ENCODE results near the gene PSENEN.
"Not testable (repeated sequence)": the region's sequence is repeated elsewhere in the genome, so short reads cannot be mapped to it uniquely, and the experiment has no call there.

PSENEN gene

DNA sequence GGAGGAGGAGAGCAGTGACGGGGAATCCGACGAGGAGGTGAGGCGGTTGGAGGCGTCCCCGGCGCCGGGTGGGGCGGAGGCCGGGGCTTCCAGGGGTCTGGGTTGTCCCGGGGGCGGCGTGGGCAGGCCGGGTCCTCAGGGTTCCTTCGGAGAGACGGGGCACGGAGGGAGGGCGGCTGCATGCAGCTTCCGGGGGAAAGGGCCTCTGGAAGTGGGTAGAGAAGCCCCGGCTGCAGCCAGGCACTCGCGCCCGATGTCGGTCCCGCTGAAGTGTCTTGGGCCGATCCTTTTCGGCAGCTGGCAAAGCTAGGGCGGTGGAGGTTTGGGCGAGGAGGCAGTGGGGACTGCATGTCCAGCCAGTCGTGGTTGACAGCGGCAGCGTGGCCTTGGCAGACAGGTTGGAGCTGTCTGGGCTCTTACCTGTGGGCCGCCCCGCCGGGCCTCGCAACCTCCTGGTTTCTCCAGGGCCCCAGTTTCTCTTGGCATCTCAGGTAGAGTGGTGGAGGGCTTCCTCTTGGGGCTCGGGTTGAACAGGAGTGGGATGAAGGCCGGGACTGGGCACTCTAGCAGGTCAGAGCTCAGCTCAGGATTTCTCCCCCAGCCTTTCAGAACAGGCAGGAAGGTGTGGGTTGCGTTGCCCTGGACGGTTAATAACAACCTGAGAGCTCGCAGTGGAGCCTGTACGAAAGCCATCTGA is 27.0 kb upstream of the PSENEN start:
- DNase-seq (ENCODE audit: insufficient read length, low spot score) (no peak), FAIRE-seq (no peak)

DNA sequence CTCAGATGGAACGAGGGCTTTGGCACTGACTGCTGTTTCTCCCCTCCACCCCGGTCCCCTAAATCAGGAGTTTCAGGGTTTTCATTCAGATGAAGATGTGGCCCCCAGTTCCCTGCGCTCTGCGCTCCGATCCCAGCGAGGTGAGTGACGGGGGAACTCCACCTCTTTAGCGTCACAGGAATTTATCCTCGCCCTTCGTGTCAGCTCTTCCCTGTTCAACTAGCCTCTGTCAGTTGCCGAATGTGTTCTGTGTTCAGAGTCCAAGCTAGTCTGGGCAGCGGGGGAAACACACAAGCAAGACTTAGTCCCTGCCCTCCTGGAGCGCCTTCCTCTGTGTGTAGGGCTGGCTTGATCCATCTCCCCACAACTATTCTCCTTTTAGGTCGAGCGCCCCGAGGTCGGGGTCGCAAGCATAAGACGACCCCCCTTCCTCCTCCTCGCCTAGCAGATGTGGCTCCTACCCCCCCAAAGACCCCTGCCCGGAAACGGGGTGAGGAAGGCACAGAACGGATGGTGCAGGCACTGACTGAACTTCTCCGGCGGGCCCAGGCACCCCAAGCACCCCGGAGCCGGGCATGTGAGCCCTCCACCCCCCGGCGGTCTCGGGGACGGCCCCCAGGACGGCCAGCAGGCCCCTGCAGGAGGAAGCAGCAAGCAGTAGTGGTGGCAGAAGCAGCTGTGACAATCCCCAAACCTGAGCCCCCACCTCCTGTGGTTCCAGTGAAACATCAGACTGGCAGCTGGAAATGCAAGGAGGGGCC is 25.9 kb upstream of the PSENEN start:
- DNase-seq (ENCODE audit: insufficient read length, low spot score) (no peak), FAIRE-seq (no peak)

DNA sequence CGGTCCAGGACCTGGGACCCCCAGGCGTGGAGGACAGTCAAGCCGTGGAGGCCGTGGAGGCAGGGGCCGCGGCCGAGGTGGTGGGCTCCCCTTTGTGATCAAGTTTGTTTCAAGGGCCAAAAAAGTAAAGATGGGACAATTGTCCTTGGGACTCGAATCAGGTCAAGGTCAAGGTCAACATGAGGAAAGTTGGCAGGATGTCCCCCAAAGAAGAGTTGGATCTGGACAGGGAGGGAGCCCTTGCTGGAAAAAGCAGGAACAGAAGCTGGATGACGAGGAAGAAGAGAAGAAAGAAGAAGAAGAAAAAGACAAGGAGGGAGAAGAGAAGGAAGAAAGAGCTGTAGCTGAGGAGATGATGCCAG is 25.3 kb upstream of the PSENEN start:
- FAIRE-seq = no peak
- DNase-seq (ENCODE audit: insufficient read length, low spot score) = no peak

DNA sequence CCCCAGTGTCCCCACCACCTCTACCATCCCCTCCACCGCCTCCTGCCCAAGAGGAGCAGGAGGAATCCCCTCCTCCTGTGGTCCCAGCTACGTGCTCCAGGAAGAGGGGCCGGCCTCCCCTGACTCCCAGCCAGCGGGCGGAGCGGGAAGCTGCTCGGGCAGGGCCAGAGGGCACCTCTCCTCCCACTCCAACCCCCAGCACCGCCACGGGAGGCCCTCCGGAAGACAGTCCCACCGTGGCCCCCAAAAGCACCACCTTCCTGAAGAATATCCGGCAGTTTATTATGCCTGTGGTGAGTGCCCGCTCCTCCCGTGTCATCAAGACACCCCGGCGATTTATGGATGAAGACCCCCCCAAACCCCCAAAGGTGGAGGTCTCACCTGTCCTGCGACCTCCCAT is 24.8 kb upstream of the PSENEN start:
- FAIRE-seq (no peak), DNase-seq (ENCODE audit: insufficient read length, low spot score) (no peak)

DNA sequence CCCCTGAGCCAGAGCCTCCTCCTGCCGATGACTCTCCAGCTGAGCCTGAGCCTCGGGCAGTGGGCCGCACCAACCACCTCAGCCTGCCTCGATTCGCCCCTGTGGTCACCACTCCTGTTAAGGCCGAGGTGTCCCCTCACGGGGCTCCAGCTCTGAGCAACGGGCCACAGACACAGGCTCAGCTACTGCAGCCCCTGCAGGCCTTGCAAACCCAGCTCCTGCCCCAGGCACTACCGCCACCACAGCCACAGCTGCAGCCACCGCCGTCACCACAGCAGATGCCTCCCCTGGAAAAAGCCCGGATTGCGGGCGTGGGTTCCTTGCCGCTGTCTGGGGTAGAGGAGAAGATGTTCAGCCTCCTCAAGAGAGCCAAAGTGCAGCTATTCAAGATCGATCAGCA is 24.1 kb upstream of the PSENEN start:
- no peak for FAIRE-seq
- no peak for DNase-seq (ENCODE audit: insufficient read length, low spot score)

DNA sequence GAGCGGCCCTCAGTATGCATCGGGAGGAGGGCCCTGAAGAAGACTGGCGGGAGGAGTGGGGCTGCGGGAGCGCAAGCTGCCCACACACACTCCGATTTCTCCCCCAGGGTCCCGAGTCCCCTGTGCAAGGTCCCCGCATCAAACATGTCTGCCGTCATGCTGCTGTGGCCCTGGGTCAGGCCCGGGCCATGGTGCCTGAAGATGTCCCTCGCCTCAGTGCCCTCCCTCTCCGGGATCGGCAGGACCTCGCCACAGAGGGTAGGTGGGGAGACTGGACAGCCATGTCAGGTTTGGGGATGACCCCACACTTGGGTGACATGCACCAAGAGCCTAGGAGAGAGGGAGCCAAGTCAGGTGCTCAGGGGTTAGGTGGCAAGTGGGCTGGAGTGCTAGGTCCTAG is 23.0 kb upstream of the PSENEN start:
- DNase-seq (ENCODE audit: insufficient read length, low spot score) (no peak), FAIRE-seq (no peak)

DNA sequence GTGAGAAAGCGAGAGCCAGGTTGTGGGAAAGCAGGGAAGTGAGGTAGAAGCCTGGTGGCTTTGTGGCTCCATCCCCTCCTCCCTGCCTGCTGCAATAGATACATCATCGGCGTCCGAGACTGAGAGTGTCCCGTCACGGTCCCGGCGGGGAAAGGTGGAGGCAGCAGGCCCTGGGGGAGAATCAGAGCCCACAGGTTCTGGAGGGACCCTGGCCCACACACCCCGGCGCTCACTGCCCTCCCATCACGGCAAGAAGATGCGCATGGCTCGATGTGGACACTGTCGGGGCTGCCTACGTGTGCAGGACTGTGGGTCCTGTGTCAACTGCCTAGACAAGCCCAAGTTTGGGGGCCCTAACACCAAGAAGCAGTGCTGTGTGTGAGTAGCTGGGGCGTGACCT is 22.6 kb upstream of the PSENEN start:
- FAIRE-seq = no peak
- no peak for DNase-seq (ENCODE audit: insufficient read length, low spot score)

DNA sequence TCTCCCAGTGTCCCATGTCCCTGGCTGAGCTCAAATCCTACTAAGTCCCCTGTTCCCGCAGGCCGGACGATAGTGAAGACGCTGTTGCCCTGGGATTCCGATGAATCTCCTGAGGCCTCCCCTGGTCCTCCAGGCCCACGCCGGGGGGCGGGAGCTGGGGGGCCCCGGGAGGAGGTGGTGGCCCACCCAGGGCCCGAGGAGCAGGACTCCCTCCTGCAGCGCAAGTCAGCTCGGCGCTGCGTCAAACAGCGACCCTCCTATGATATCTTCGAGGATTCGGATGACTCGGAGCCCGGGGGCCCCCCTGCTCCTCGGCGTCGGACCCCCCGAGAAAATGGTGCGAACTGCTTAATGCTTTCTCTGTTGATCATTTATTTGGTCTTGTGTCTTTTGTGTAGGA is 21.8 kb upstream of the PSENEN start:
- DNase-seq (ENCODE audit: insufficient read length, low spot score) = no peak
- no peak for FAIRE-seq

DNA sequence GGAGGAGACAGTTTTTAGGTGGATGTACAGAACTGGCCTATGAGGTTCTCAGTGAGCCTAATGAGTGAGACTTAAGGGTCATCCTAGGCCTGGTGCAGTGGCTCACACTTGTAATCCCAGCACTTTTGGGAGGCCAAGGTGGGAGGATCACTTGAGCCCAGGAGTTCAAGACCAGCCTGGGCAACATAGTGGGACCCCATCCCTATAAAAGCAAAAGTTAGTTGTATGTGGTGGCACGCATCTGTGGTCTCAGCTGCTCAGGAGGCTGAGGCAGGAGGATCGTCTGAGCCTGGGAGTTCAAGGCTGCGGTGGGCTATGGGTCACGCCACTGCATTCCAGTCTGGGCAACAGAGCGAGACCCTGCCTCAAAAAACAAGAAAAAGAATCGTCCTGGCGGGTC is 21.3 kb upstream of the PSENEN start:
- not testable (repeated sequence) for DNase-seq (ENCODE audit: insufficient read length, low spot score); FAIRE-seq

DNA sequence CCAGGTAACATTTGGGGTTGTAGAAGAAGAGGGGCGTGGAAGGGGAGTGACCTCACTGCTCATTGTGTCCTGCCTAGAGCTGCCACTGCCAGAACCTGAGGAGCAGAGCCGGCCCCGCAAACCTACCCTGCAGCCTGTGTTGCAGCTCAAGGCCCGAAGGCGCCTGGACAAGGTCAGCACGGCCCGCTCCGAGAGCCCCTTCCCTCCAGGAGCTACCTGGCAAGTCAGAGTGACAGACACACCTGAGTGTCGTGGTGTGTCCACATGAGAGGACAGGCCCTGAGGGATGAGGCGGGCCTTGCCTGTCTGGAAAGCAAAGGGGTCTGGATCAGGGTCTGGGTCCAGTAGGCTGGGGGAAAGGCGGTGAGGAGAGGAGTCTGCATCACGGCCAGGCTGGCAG is 20.9 kb upstream of the PSENEN start:
- DNase-seq (ENCODE audit: insufficient read length, low spot score) (no peak), FAIRE-seq (no peak)

DNA sequence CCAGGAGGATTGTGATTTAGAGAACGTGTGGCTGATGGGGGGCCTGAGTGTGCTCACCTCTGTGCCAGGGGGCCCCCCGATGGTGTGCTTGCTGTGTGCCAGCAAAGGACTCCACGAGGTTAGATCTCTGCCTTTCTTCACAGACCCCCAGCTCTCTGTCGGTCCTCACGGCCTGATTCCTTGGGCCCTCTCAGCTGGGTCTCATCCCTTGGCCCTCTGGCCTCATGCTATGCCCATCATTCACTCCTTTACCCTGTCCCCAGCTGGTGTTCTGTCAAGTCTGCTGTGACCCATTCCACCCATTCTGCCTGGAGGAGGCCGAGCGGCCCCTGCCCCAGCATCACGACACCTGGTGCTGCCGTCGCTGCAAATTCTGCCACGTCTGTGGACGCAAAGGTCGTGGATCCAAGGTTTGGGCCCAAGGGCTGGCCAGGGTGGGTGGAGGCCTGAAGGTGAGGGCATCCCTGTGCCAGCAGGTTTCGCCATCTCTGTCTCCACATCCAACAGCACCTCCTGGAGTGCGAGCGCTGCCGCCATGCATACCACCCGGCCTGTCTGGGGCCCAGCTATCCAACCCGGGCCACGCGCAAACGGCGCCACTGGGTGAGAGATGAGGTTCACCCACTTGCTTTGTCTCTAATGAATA is 20.1 kb upstream of the PSENEN start:
- FAIRE-seq (no peak), DNase-seq (ENCODE audit: insufficient read length, low spot score) (no peak)

DNA sequence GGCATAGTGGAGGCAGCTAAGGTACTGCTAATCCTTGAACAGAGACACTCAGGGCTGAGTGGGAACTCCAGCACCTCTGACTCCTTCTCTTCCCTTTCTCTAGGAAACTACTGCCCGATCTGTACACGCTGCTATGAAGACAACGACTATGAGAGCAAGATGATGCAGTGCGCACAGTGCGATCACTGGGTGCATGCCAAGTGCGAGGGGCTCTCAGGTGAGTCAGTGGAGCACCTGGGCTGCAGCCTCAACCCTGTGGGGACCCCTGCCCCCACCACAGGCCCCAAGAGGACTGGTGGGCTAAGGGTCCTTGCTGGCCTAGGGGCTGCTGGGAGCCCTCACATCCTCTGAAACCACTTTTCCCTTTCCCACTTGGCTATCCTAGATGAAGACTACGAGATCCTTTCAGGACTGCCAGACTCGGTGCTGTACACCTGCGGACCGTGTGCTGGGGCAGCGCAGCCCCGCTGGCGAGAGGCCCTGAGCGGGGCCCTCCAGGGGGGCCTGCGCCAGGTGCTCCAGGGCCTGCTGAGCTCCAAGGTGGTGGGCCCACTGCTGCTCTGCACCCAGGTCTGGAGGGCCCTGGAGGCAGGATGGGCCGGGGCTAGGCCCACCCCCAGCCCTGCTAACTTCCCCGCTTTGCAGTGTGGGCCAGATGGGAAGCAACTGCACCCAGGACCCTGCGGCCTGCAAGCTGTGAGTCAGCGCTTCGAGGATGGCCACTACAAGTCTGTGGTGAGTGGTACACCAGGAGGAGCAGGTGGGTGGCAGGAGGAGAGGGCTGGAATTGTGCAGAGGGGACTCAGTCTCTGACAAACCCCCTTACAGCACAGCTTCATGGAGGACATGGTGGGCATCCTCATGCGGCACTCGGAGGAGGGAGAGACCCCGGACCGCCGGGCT is 18.1 kb upstream of the PSENEN start:
- FAIRE-seq = no peak
- DNase-seq (ENCODE audit: insufficient read length, low spot score) = no peak

DNA sequence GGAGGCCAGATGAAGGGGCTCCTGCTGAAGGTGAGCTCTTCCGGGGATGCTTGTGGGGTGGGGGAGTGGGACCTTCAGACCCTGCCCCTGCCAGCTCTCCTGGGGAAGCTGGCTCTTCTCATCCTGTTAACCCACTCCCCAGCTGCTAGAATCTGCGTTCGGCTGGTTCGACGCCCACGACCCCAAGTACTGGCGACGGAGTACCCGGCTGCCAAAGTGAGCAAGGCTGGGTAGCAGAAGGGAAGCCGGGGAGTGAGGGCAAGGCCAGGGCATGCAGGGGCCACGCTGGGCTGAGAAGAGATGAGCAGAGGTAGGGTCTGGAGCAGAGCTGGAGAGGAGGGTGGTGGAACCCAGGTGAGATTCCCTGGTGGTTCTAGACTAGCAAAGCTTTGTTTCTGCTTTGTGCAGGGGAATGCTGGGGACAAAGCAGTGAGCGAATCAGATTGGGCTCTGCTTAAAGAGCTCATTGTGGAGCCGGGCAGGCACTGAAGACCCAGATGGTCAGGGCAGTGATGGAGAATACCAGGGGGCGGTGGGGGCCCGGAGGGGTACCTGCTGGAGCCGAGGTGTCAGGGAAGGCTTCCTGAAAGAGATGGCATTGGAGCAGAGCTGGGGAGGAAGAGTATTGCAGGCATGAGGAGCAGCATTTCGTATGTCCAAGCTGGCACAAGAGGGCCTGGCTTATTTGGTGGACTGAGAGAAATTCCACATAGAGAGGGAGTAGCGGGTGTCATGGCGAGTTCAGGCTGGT is 17.3 kb upstream of the PSENEN start:
- FAIRE-seq = no peak

DNA sequence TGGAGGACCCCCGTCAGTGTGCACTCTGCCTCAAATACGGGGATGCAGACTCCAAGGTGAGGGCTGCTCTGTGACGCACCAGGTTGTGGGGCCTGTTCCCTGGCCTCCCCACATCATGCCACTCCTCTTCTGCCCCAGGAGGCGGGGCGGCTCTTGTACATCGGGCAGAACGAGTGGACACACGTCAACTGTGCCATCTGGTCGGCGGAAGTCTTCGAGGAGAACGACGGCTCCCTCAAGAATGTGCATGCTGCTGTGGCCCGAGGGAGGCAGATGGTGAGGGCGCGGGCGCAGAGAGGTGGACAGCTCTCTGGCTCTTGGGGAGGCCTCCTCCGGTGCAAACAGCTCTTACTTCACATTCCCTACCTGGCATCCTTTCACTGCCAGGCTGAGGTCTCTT is 16.4 kb upstream of the PSENEN start:
- DNase-seq (ENCODE audit: insufficient read length, low spot score) (no peak), FAIRE-seq (no peak)

More for the DNA sequence above, 17.3 kb upstream of the PSENEN start:
- no peak for DNase-seq (ENCODE audit: insufficient read length, low spot score)

DNA sequence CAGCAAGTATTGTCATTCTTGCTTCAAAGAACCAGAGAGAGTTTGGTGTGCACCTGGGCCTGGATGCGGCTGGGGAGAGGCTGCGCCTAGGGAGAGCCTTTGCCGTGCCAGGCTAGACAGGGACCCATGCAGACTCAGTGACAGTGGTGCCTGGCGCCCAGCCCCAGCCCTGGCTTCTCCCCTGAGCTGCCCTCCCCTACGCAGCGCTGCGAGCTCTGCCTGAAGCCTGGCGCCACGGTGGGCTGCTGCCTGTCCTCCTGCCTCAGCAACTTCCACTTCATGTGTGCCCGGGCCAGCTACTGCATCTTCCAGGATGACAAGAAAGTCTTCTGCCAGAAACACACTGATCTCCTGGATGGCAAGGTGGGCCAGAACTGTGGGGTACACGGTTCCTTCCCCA is 15.7 kb upstream of the PSENEN start:
- FAIRE-seq (no peak), DNase-seq (ENCODE audit: insufficient read length, low spot score) (no peak)

DNA sequence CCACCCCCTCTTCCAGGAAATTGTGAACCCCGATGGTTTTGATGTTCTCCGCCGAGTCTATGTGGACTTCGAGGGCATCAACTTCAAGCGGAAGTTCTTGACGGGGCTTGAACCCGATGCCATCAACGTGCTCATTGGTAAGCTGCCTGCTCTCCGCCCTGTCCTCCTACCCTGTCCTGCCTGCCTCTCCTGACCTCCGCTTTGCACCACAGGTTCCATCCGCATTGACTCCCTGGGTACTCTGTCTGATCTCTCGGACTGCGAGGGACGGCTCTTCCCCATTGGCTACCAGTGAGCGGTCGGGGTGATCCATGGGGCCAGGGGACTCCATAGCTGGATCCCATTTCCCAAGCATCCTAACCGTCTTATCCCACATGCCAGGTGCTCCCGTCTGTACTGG is 15.1 kb upstream of the PSENEN start:
- DNase-seq (ENCODE audit: insufficient read length, low spot score) = no peak
- FAIRE-seq = no peak

DNA sequence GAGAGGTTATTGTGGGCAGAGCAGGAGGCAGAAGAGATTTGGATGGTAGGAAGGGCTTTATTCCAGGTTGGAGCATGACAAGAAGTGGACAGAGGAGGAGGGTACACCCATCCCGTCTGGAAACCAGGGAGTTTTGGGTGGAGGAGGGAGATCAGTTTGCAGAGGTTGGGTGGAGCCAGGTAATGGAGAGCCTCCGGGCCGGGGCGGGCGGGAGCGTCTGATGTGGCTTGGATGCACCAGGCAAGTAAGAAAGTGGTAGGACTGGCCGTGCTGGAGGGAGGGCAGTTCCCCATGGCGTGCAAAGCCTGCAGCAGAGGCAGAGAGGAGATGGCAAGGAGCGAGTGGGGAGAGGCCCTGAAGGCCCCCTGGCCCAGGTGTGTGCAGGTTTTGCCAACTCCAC is 14.1 kb upstream of the PSENEN start:
- DNase-seq (ENCODE audit: insufficient read length, low spot score) = no peak
- FAIRE-seq = no peak

DNA sequence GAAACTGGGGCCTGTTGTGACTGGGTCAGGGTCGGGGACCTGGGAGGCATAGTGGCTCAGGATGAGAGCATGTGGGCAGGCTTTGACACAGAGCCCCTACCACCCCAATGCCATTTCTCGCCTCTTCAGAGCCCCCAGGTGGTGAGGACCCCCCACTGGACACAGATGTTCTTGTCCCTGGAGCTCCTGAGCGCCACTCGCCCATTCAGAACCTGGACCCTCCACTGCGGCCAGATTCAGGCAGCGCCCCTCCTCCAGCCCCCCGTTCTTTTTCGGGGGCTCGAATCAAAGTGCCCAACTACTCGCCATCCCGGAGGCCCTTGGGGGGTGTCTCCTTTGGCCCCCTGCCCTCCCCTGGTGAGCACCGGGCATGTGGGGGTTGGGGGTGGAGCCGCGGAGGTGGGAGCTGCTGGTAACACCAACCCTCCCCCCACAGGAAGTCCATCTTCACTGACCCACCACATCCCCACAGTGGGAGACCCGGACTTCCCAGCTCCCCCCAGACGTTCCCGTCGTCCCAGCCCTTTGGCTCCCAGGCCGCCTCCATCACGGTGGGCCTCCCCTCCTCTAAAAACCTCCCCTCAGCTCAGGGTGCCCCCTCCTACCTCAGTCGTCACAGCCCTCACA is 13.6 kb upstream of the PSENEN start:
- DNase-seq (ENCODE audit: insufficient read length, low spot score) (no peak), FAIRE-seq (no peak)

DNA sequence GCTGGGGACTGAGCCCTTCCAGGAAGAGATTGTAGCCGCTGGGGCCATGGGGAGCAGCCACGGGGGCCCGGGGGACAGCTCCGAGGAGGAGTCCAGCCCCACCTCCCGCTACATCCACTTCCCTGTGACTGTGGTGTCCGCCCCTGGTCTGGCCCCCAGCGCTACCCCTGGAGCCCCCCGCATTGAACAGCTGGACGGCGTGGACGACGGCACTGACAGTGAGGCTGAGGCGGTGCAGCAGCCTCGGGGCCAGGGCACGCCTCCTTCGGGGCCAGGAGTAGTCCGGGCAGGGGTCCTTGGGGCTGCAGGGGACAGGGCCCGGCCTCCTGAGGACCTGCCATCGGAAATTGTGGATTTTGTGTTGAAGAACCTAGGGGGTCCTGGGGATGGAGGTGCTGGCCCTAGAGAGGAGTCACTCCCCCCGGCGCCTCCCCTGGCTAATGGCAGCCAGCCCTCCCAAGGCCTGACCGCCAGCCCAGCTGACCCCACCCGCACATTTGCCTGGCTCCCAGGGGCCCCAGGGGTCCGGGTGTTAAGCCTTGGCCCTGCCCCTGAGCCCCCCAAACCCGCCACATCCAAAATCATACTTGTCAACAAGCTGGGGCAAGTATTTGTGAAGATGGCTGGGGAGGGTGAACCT is 12.8 kb upstream of the PSENEN start:
- DNase-seq (ENCODE audit: insufficient read length, low spot score) (no peak), FAIRE-seq (no peak)

Measured in HTR-8/SVneo (cell line).